Prostate gland (tissue), 2 donors: ENCODE results near the gene CDH11.

ENCODE experiments used
- POLR2A ChIP-seq: fragments of 450-650 bp; IDR thresholded peaks from one replicate; pipeline ENCODE4 v1.6.1; 2016; ENCODE audit warnings: antibody characterized with exemption, mild to moderate bottlenecking
- TF ChIP-seq, protein P1 (sequence below), 4 experiments: fragments of 200-600 bp in 2 of 4; fragments of 450-650 bp in 2 of 4; sonication (generic) in 2 of 4; IDR thresholded peaks; 1 replicate in 3 of 4; 2 replicates in 1 of 4; pipeline ENCODE4 v1.5.1; 2016 to 2019; ENCODE audit warnings: antibody characterized with exemption in 4 of 4, mild to moderate bottlenecking in 2 of 4, moderate library complexity in 2 of 4

- TF ChIP-seq POLR2A: no peak
- TF ChIP-seq, protein P1, sequence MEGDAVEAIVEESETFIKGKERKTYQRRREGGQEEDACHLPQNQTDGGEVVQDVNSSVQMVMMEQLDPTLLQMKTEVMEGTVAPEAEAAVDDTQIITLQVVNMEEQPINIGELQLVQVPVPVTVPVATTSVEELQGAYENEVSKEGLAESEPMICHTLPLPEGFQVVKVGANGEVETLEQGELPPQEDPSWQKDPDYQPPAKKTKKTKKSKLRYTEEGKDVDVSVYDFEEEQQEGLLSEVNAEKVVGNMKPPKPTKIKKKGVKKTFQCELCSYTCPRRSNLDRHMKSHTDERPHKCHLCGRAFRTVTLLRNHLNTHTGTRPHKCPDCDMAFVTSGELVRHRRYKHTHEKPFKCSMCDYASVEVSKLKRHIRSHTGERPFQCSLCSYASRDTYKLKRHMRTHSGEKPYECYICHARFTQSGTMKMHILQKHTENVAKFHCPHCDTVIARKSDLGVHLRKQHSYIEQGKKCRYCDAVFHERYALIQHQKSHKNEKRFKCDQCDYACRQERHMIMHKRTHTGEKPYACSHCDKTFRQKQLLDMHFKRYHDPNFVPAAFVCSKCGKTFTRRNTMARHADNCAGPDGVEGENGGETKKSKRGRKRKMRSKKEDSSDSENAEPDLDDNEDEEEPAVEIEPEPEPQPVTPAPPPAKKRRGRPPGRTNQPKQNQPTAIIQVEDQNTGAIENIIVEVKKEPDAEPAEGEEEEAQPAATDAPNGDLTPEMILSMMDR (IDR thresholded peaks at IDR 0.05): no peak
Measured at GRCh38 chr16:64975821-64976220, 146.0 kb downstream of the CDH11 start.
